ENCODE results near the gene TBC1D22A.
"Not testable (repeated sequence)": the region's sequence is repeated elsewhere in the genome, so short reads cannot be mapped to it uniquely, and the experiment has no call there.

The TBC1D22A gene

GRCh38 chr22:46977656-46978343 is 215.3 kb downstream of the TBC1D22A start:
- peaks cover 7 to 8% of the 10 kb centered on the region in 2 donors for H3K36me3 ChIP-seq (ENCODE audit: control insufficient read depth in 2 of 2, insufficient read depth in 2 of 2, low read length in 2 of 2)
- no peak overlapping the region for H3K4me3 ChIP-seq (ENCODE audit: low read length in 2 of 2)
- no peaks in the 10 kb centered on the region for H3K4me1 ChIP-seq (ENCODE audit: control insufficient read depth, insufficient read depth, low read length)
- no peak overlapping the region for H3K9ac ChIP-seq (ENCODE audit: low read length in 2 of 2)
- H3K27ac ChIP-seq (ENCODE audit: low read length): no peak overlapping the region
- H3K9me3 ChIP-seq (ENCODE audit: control insufficient read depth in 2 of 2, low read length in 2 of 2): no peaks in the 10 kb centered on the region
- H3K27me3 ChIP-seq (ENCODE audit: control insufficient read depth in 1 of 2, insufficient read depth in 2 of 2, low read length in 2 of 2): no peaks in the 10 kb centered on the region

GRCh38 chr22:46978668-46979067 is 216.2 kb downstream of the TBC1D22A start:
- H3K27me3 ChIP-seq (ENCODE audit: control insufficient read depth in 1 of 2, insufficient read depth in 2 of 2, low read length in 2 of 2); H3K36me3 ChIP-seq (ENCODE audit: control insufficient read depth in 2 of 2, insufficient read depth in 2 of 2, low read length in 2 of 2); H3K4me3 ChIP-seq (ENCODE audit: low read length in 2 of 2); H3K9ac ChIP-seq (ENCODE audit: low read length in 2 of 2); H3K9me3 ChIP-seq (ENCODE audit: control insufficient read depth in 2 of 2, low read length in 2 of 2); H3K4me1 ChIP-seq (ENCODE audit: control insufficient read depth, insufficient read depth, low read length); H3K27ac ChIP-seq (ENCODE audit: low read length): not testable (repeated sequence)

- peaks cover 7 to 8% of the 10 kb centered on the region in 2 donors for H3K36me3 ChIP-seq (ENCODE audit: control insufficient read depth in 2 of 2, insufficient read depth in 2 of 2, low read length in 2 of 2)
- no peaks in the 10 kb centered on the region for H3K9me3 ChIP-seq (ENCODE audit: control insufficient read depth in 2 of 2, low read length in 2 of 2)
- no peaks in the 10 kb centered on the region for H3K27me3 ChIP-seq (ENCODE audit: control insufficient read depth in 1 of 2, insufficient read depth in 2 of 2, low read length in 2 of 2)
- H3K4me3 ChIP-seq (ENCODE audit: low read length in 2 of 2): no peak overlapping the region
- no peak overlapping the region for H3K27ac ChIP-seq (ENCODE audit: low read length)
- H3K4me1 ChIP-seq (ENCODE audit: control insufficient read depth, insufficient read depth, low read length): no peaks in the 10 kb centered on the region
- no peak overlapping the region for H3K9ac ChIP-seq (ENCODE audit: low read length in 2 of 2)
These were observed 217.1 kb downstream of the TBC1D22A start for GRCh38 chr22:46979506-46979905.

GRCh38 chr22:46980392-46980791 is 217.9 kb downstream of the TBC1D22A start:
- Histone ChIP-seq H3K4me3 (ENCODE audit: low read length in 2 of 2) (no peak overlapping the region), H3K27ac (ENCODE audit: low read length) (no peak overlapping the region), H3K9me3 (ENCODE audit: control insufficient read depth in 2 of 2, low read length in 2 of 2) (no peaks in the 10 kb centered on the region), H3K36me3 (ENCODE audit: control insufficient read depth in 2 of 2, insufficient read depth in 2 of 2, low read length in 2 of 2) (peaks cover 4% of the 10 kb centered on the region in 2 donors), H3K9ac (ENCODE audit: low read length in 2 of 2) (no peak overlapping the region), H3K4me1 (ENCODE audit: control insufficient read depth, insufficient read depth, low read length) (peaks cover 4% of the 10 kb centered on the region), H3K27me3 (ENCODE audit: control insufficient read depth in 1 of 2, insufficient read depth in 2 of 2, low read length in 2 of 2) (no peaks in the 10 kb centered on the region)

- H3K4me1 ChIP-seq (ENCODE audit: control insufficient read depth, insufficient read depth, low read length): peaks cover 4% of the 10 kb centered on the region
- no peak overlapping the region for H3K27ac ChIP-seq (ENCODE audit: low read length)
- no peak overlapping the region for H3K4me3 ChIP-seq (ENCODE audit: low read length in 2 of 2)
- H3K36me3 ChIP-seq (ENCODE audit: control insufficient read depth in 2 of 2, insufficient read depth in 2 of 2, low read length in 2 of 2): peaks cover 2 to 4% of the 10 kb centered on the region in 2 donors
- no peaks in the 10 kb centered on the region for H3K9me3 ChIP-seq (ENCODE audit: control insufficient read depth in 2 of 2, low read length in 2 of 2)
- no peak overlapping the region for H3K9ac ChIP-seq (ENCODE audit: low read length in 2 of 2)
- no peaks in the 10 kb centered on the region for H3K27me3 ChIP-seq (ENCODE audit: control insufficient read depth in 1 of 2, insufficient read depth in 2 of 2, low read length in 2 of 2)
These were observed 220.2 kb downstream of the TBC1D22A start for GRCh38 chr22:46982635-46983034.

- Histone ChIP-seq H3K27ac (ENCODE audit: low read length) (no peak overlapping the region), H3K4me3 (ENCODE audit: low read length in 2 of 2) (no peak overlapping the region), H3K36me3 (ENCODE audit: control insufficient read depth in 2 of 2, insufficient read depth in 2 of 2, low read length in 2 of 2) (peaks cover 2 to 4% of the 10 kb centered on the region in 2 donors), H3K4me1 (ENCODE audit: control insufficient read depth, insufficient read depth, low read length) (peaks cover 4% of the 10 kb centered on the region), H3K9ac (ENCODE audit: low read length in 2 of 2) (no peak overlapping the region), H3K27me3 (ENCODE audit: control insufficient read depth in 1 of 2, insufficient read depth in 2 of 2, low read length in 2 of 2) (no peaks in the 10 kb centered on the region), H3K9me3 (ENCODE audit: control insufficient read depth in 2 of 2, low read length in 2 of 2) (no peaks in the 10 kb centered on the region)
These were observed 220.6 kb downstream of the TBC1D22A start for GRCh38 chr22:46983046-46983445.

- Histone ChIP-seq H3K27ac (ENCODE audit: low read length) (no peak overlapping the region), H3K9me3 (ENCODE audit: control insufficient read depth in 2 of 2, low read length in 2 of 2) (no peaks in the 10 kb centered on the region), H3K9ac (ENCODE audit: low read length in 2 of 2) (no peak overlapping the region), H3K36me3 (ENCODE audit: control insufficient read depth in 2 of 2, insufficient read depth in 2 of 2, low read length in 2 of 2) (no peaks in the 10 kb centered on the region), H3K4me3 (ENCODE audit: low read length in 2 of 2) (no peak overlapping the region), H3K4me1 (ENCODE audit: control insufficient read depth, insufficient read depth, low read length) (peaks cover 4% of the 10 kb centered on the region), H3K27me3 (ENCODE audit: control insufficient read depth in 1 of 2, insufficient read depth in 2 of 2, low read length in 2 of 2) (no peaks in the 10 kb centered on the region)
These were observed 222.5 kb downstream of the TBC1D22A start for GRCh38 chr22:46984751-46985506.

GRCh38 chr22:46985507-46985882 is 223.0 kb downstream of the TBC1D22A start:
- Histone ChIP-seq H3K27me3 (ENCODE audit: control insufficient read depth in 1 of 2, insufficient read depth in 2 of 2, low read length in 2 of 2) (no peaks in the 10 kb centered on the region), H3K9me3 (ENCODE audit: control insufficient read depth in 2 of 2, low read length in 2 of 2) (no peaks in the 10 kb centered on the region), H3K4me1 (ENCODE audit: control insufficient read depth, insufficient read depth, low read length) (peaks cover 4% of the 10 kb centered on the region), H3K4me3 (ENCODE audit: low read length in 2 of 2) (no peak overlapping the region), H3K9ac (ENCODE audit: low read length in 2 of 2) (no peak overlapping the region), H3K36me3 (ENCODE audit: control insufficient read depth in 2 of 2, insufficient read depth in 2 of 2, low read length in 2 of 2) (peaks cover 0 to under 1% of the 10 kb centered on the region in 2 donors), H3K27ac (ENCODE audit: low read length) (no peak overlapping the region)

- Histone ChIP-seq H3K9me3 (ENCODE audit: control insufficient read depth in 2 of 2, low read length in 2 of 2) (no peaks in the 10 kb centered on the region), H3K36me3 (ENCODE audit: control insufficient read depth in 2 of 2, insufficient read depth in 2 of 2, low read length in 2 of 2) (peaks cover 4 to 8% of the 10 kb centered on the region in 2 donors), H3K9ac (ENCODE audit: low read length in 2 of 2) (no peak overlapping the region), H3K27me3 (ENCODE audit: control insufficient read depth in 1 of 2, insufficient read depth in 2 of 2, low read length in 2 of 2) (no peaks in the 10 kb centered on the region), H3K27ac (ENCODE audit: low read length) (no peak overlapping the region), H3K4me1 (ENCODE audit: control insufficient read depth, insufficient read depth, low read length) (peaks cover 4% of the 10 kb centered on the region), H3K4me3 (ENCODE audit: low read length in 2 of 2) (no peak overlapping the region)
These were observed 224.3 kb downstream of the TBC1D22A start for GRCh38 chr22:46986788-46987187.

GRCh38 chr22:46990937-46991550 is 228.6 kb downstream of the TBC1D22A start:
- Histone ChIP-seq H3K9ac (ENCODE audit: low read length in 2 of 2) (no peak overlapping the region), H3K27me3 (ENCODE audit: control insufficient read depth in 1 of 2, insufficient read depth in 2 of 2, low read length in 2 of 2) (no peaks in the 10 kb centered on the region), H3K36me3 (ENCODE audit: control insufficient read depth in 2 of 2, insufficient read depth in 2 of 2, low read length in 2 of 2) (peaks cover 4 to 8% of the 10 kb centered on the region in 2 donors), H3K4me1 (ENCODE audit: control insufficient read depth, insufficient read depth, low read length) (peaks cover 2% of the 10 kb centered on the region), H3K27ac (ENCODE audit: low read length) (no peak overlapping the region), H3K4me3 (ENCODE audit: low read length in 2 of 2) (no peak overlapping the region), H3K9me3 (ENCODE audit: control insufficient read depth in 2 of 2, low read length in 2 of 2) (no peaks in the 10 kb centered on the region)
